GM23338 (cell line): ENCODE measurements around the gene GNAZ. TPM values are rescaled to one million over a fixed set of nuclear protein-coding genes. Genes with fewer than 3 reads are reported as not detected.

Experiments
- ATAC-seq: fragments of 200-7000 bp; cut with Tn5 transposase; 3 replicates; pipeline ENCODE4 v1.9.1; 2020
- DNase-seq: peaks from one replicate; pipeline ENCODE4 v3.0.0-alpha.2; 2015; ENCODE audit warnings: low spot score
- H2AFZ ChIP-seq: fragments of 200-600 bp; sonication (generic); 2 replicates; pipeline ENCODE4 v1.8.0; 2016; ENCODE audit warnings: antibody characterized with exemption, mild to moderate bottlenecking, moderate library complexity
- H3F3A ChIP-seq: fragments of 200-600 bp; sonication (generic); replicated peaks from 2 replicates; pipeline ENCODE4 v1.8.0; 2017; ENCODE audit warnings: antibody characterized with exemption, mixed run types, low read depth
- H3K27ac ChIP-seq: fragments of 200-600 bp; sonication (generic); 2 replicates; pipeline ENCODE4 v1.6.1; 2016; ENCODE audit warnings: low read depth
- H3K27me3 ChIP-seq: fragments of 200-600 bp; sonication (generic); 2 replicates; pipeline ENCODE4 v1.8.0; 2016; ENCODE audit warnings: mild to moderate bottlenecking, mixed run types, moderate library complexity; ENCODE audit not compliant: insufficient read depth
- H3K36me3 ChIP-seq: fragments of 200-600 bp; sonication (generic); 2 replicates; pipeline ENCODE4 v1.8.0; 2016; ENCODE audit warnings: mild to moderate bottlenecking; ENCODE audit not compliant: insufficient read depth
- H3K4me1 ChIP-seq: fragments of 200-600 bp; sonication (generic); 2 replicates; pipeline ENCODE4 v1.8.0; 2016; ENCODE audit warnings: mild to moderate bottlenecking, moderate library complexity; ENCODE audit not compliant: insufficient read depth
- H3K4me2 ChIP-seq: fragments of 200-600 bp; sonication (generic); 2 replicates; pipeline ENCODE4 v1.7.1; 2017; ENCODE audit warnings: mixed run types
- H3K4me3 ChIP-seq: fragments of 200-600 bp; sonication (generic); 2 replicates; pipeline ENCODE4 v1.6.1; 2016; ENCODE audit warnings: mixed run types
- H3K79me2 ChIP-seq: fragments of 200-600 bp; sonication (generic); replicated peaks from 2 replicates; pipeline ENCODE4 v1.8.0; 2017; ENCODE audit warnings: mild to moderate bottlenecking; ENCODE audit not compliant: insufficient read depth
- H3K9me2 ChIP-seq: fragments of 200-600 bp; sonication (generic); 2 replicates; pipeline ENCODE4 v1.8.0; 2017; ENCODE audit not compliant: insufficient read depth
- H4K20me1 ChIP-seq: fragments of 200-600 bp; sonication (generic); replicated peaks from 2 replicates; pipeline ENCODE4 v1.8.0; 2017; ENCODE audit warnings: mild to moderate bottlenecking; ENCODE audit not compliant: insufficient read depth
- H3K27ac Mint-ChIP-seq: 2 replicates; pipeline ENCODE4 v1.8.0; 2020; ENCODE audit warnings: inconsistent platforms, mild to moderate bottlenecking, moderate library complexity, mixed read lengths
- H3K27me3 Mint-ChIP-seq: 3 replicates; pipeline ENCODE4 v1.8.0; 2022; ENCODE audit warnings: low read depth, mild to moderate bottlenecking, moderate library complexity, mixed read lengths, inconsistent platforms; ENCODE audit not compliant: insufficient read depth, poor library complexity
- H3K36me3 Mint-ChIP-seq: 3 replicates; pipeline ENCODE4 v1.8.0; 2021; ENCODE audit warnings: low read depth, mild to moderate bottlenecking, inconsistent platforms, moderate library complexity, mixed read lengths
- H3K4me1 Mint-ChIP-seq: 3 replicates; pipeline ENCODE4 v1.8.0; 2020; ENCODE audit warnings: mild to moderate bottlenecking, inconsistent platforms, mixed read lengths
- H3K4me3 Mint-ChIP-seq: 3 replicates; pipeline ENCODE4 v1.8.0; 2021; ENCODE audit warnings: moderate library complexity, mild to moderate bottlenecking, inconsistent platforms, mixed read lengths
- H3K9me3 Mint-ChIP-seq: 3 replicates; pipeline ENCODE4 v1.8.0; 2020; ENCODE audit warnings: moderate library complexity, mild to moderate bottlenecking, inconsistent platforms, mixed read lengths
- CREB1 ChIP-seq: fragments of 250-450 bp; sonication (Bioruptor Pico); IDR thresholded peaks from 2 replicates; pipeline ENCODE4 v1.5.0; 2020; ENCODE audit warnings: low read depth, mild to moderate bottlenecking, moderate library complexity
- CTCF ChIP-seq, 2 experiments: fragments of 200-600 bp in 1 of 2; sonication (generic) in 1 of 2; conservative IDR thresholded peaks; 2 replicates each; pipeline versions ENCODE4 v1.5.1 to v1.6.1; 2016 to 2017; ENCODE audit warnings: antibody characterized with exemption in 2 of 2, low read depth in 2 of 2, mild to moderate bottlenecking in 2 of 2, moderate library complexity in 1 of 2
- ETS1 ChIP-seq: IDR thresholded peaks from 2 replicates; pipeline ENCODE4 v1.6.1; 2016; ENCODE audit warnings: antibody characterized with exemption
- EZH2 ChIP-seq: fragments of 200-600 bp; sonication (generic); IDR thresholded peaks from one replicate; pipeline ENCODE4 v1.8.0; 2017; ENCODE audit warnings: antibody characterized with exemption, mild to moderate bottlenecking, low read depth; ENCODE audit not compliant: unreplicated experiment
- EZH2phosphoT487 ChIP-seq: fragments of 200-600 bp; sonication (generic); IDR thresholded peaks from one replicate; pipeline ENCODE4 v1.8.1; 2018; ENCODE audit warnings: antibody characterized with exemption; ENCODE audit not compliant: unreplicated experiment
- NANOG ChIP-seq: IDR thresholded peaks from 2 replicates; pipeline ENCODE4 v1.6.1; 2016; ENCODE audit warnings: antibody characterized with exemption, borderline replicate concordance
- POLR2AphosphoS5 ChIP-seq: IDR thresholded peaks from 2 replicates; pipeline ENCODE4 v1.6.1; 2016; ENCODE audit warnings: antibody characterized with exemption, low read depth
- REST ChIP-seq: IDR thresholded peaks from one replicate; pipeline ENCODE4 v1.6.1; 2018; ENCODE audit warnings: antibody characterized with exemption; ENCODE audit not compliant: unreplicated experiment
- STAT1 ChIP-seq: IDR thresholded peaks from one replicate; pipeline ENCODE4 v1.6.1; 2016; ENCODE audit warnings: antibody characterized with exemption; ENCODE audit not compliant: unreplicated experiment
- ZNF114 ChIP-seq: fragments of 250-450 bp; sonication (Bioruptor Pico); IDR thresholded peaks from 2 replicates; pipeline ENCODE4 v1.5.0; 2020; ENCODE audit warnings: mild to moderate bottlenecking, moderate library complexity
- ZNF331 ChIP-seq: fragments of 250-450 bp; sonication (Bioruptor Pico); IDR thresholded peaks from 2 replicates; pipeline ENCODE4 v1.5.0; 2020; ENCODE audit warnings: low read depth, mild to moderate bottlenecking, moderate library complexity
- ZNF462 ChIP-seq: fragments of 250-450 bp; sonication (Bioruptor Pico); IDR thresholded peaks from 2 replicates; pipeline ENCODE4 v1.5.0; 2020; ENCODE audit warnings: mild to moderate bottlenecking, moderate library complexity
- polyA plus RNA-seq: library from polyadenylated mRNA; unstranded; fragments of >200 nt; fragmentation: Nextera tagmentation; extraction: Ambion mirVana; gene quantifications from 2 replicates; pipeline ENCODE4 v1.2.1, GENCODE V29; 2016
- total RNA-seq: library from RNA; depleted of rRNA; stranded (reverse); fragments of >200 nt; shearing (Covaris generic); gene quantifications from 2 replicates; pipeline ENCODE4 v1.2.3, GENCODE V29; 2014

The GNAZ gene
- total and polyA plus RNA-seq, 2 experiments from 2014 or later, result 2.9 to 11.1 TPM

- no peak for TF ChIP-seq ZNF462
- no peak for TF ChIP-seq POLR2AphosphoS5
- TF ChIP-seq ZNF114 (CRISPR knock-in tag), result no peak
- TF ChIP-seq NANOG, result no peak
- TF ChIP-seq CTCF (conservative IDR thresholded peaks at IDR 0.05; ENCODE audit: low read depth in 2 of 2), result no peak
Measured at GRCh38 chr22:23073526-23074229, 3.4 kb downstream of the GNAZ start (continued).

GRCh38 chr22:23074451-23074850, 4.1 kb downstream of the GNAZ start:
- no peaks in the 10 kb centered on the region for H3K79me2 ChIP-seq
- peaks cover 32% of the 10 kb centered on the region for H3K27me3 Mint-ChIP-seq
- H3K4me1 Mint-ChIP-seq, result peaks cover 27% of the 10 kb centered on the region
- H3F3A ChIP-seq, result no peaks in the 10 kb centered on the region
- H3K4me3 ChIP-seq, result no peak overlapping the region
- no peak overlapping the region for H3K27ac ChIP-seq
- no peak overlapping the region for H3K4me2 ChIP-seq
- no peaks in the 10 kb centered on the region; the same call in 2 of the 3 replicates for H3K9me3 Mint-ChIP-seq
- H4K20me1 ChIP-seq, result no peaks in the 10 kb centered on the region
- peaks cover 3% of the 10 kb centered on the region; the same call in 1 of the 2 replicates for H3K9me2 ChIP-seq
- H3K36me3 Mint-ChIP-seq, result no peaks in the 10 kb centered on the region; the same call in 2 of the 3 replicates
- ATAC-seq (no peak), DNase-seq (no peak)
- H3K27me3 ChIP-seq, result peaks cover 23% of the 10 kb centered on the region
- H2AFZ ChIP-seq, result no peak overlapping the region
- peaks cover 8% of the 10 kb centered on the region for H3K4me1 ChIP-seq
- H3K27ac Mint-ChIP-seq, result no peak overlapping the region
- H3K4me3 Mint-ChIP-seq, result no peak overlapping the region
- H3K36me3 ChIP-seq, result no peaks in the 10 kb centered on the region
- TF ChIP-seq ETS1 (no peak), ZNF114 (CRISPR knock-in tag) (no peak), CREB1 (CRISPR knock-in tag) (no peak), STAT1 (no peak), EZH2 (no peak), ZNF331 (CRISPR knock-in tag) (no peak), POLR2AphosphoS5 (no peak), REST (no peak), EZH2phosphoT487 (no peak)
